Measurements from ENCODE around the gene THAP11. TPM values are rescaled to one million over a fixed set of nuclear protein-coding genes. Genes with fewer than 3 reads are reported as not detected.
"Not testable (repeated sequence)": the region's sequence is repeated elsewhere in the genome, so short reads cannot be mapped to it uniquely, and the experiment has no call there.

THAP11 gene
- total RNA-seq, 1 donor from 2014 or later: 32.3 TPM

DNA sequence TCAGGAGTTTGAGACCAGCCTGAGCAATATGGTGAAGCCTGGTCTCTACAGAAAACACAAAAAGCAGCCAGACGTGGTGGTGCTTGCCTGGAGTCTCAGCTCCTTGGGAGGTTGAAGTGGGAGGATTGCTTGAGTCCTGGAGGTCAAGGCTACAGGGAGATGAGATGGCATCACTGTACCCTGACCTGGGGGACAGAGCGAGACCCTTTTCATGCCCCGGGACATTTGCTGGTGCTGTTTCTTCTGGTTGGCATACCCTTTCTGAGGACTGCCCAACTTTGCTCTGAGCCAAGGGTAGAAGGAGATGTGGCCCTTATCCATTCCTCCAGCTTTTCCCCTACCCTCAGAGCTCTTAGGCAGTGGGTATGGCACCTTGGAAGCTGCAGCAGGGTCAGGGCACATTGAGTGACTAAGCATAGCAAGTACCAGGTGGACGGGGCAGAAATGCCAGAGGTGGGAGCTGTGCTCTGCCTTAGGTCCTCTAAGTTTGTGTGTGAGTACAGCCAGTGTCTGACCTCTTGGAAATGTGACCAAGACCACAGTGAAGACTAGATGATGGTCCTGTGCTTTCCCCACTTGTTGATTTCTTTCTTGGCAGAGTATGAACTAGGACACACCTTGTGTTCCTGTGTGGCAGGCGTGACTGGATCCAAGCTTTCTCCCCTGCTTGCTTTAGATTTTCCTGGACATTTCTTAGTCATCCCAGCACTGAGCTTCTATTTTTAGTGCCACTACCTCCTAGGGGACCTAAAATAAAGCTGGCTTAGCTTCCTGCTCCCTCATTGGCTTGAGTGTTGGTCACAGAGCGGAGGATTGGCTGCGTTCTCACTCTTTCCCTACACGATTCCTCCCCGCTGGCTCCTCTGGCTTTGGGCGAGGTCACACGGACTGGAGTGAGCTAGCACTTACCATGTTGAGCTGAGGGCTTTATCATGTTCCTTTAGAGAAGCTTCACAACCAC, 20.8 kb downstream of the THAP11 start:
- peak; percentile 57 for DNase-seq (ENCODE audit: low spot score)

DNA sequence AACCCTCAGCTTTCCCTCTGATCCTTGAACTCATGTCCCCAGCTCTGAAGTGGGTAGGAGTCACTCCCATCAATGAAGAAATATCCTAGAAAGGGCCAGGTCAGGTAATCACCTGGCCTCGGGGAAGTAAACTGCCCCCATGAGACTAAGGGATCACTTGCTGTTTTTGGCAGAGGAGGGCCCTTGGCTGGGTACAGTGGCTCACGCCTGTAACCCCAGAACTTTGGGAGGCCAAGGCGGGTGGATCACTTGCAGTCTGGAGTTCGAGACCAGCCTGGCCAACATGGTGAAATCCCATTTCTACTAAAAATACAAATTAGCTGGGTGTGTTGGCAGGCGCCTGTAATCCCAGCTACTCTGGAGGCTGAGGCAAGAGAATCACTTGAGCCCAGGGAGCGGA, 21.9 kb downstream of the THAP11 start:
- not testable (repeated sequence) for DNase-seq (ENCODE audit: low spot score)

DNA sequence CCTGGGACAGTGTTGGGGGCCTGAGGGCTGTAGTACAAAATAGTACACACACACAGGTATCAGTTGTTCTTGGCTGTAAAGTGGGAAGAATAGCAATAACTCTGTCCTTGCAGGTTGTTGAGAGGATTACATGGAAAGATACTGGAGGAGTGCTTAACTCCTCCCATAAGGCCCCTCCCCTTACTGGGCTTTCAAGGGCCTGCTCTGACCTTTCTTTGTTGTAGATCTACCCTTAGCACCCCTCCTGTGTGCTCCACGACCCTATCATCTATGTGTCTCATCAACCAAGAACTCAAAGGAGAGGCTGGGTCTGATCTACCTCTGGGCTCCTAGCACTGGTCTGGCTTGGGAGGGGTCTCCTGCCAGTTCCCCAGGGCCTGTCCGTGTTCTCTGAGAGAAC, 22.5 kb downstream of the THAP11 start:
- no peak for DNase-seq (ENCODE audit: low spot score)

DNA sequence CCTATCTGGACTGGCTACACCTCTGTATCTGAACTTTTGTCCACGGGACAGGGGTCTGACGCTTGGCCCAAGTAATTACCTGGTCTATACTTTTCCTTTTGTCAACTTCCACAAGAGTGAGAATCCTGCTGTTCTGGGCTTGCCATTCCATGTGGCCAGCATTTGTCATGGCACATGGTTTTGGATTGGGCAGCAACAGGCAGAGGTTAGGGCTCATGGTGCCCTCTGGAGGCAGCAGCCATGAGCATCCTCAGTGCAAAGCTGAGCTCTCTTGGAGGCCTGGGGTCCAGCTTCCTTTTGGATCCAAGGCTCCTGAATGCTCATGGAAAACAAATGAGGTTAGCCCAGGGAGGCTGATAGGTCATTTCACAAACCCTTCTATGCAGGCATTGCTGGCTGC, 23.2 kb downstream of the THAP11 start:
- no peak for DNase-seq (ENCODE audit: low spot score)

DNA sequence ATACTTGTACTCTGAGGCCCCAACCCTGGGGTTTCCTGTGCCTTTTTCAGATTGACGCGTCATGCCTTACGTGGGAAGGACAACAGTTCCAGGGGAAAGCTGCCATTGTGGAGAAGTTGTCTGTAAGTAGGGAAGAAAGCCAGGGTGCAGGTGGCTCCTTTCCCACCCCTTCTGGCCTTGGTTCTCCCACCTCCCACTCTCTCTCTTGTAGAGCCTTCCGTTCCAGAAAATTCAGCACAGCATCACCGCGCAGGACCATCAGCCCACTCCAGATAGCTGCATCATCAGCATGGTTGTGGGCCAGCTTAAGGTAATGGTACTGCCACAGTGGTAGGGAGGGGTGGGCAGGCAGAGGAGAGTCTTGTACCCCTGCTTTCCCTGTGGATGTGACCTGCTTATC, 26.2 kb downstream of the THAP11 start:
- no peak for DNase-seq (ENCODE audit: low spot score)

DNA sequence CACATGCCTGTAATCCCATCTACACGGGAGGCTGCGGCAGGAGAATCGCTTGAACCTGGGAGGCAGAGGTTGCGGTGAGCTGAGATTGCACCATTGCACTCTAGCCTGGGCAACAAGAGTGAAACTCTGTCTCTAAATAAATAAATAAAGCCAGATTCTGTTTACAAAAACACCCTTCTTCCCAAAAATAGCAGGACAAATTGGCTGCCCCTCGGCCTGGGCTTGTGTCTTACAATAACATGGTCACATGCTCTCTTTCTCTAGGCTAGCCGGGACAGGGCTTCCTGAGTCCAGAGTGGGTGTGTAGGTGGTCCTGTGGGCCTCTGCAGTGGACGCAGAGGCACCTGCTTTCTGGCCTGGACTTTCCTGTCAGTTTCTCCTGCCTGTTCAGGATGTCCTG, 27.5 kb downstream of the THAP11 start:
- no peak for DNase-seq (ENCODE audit: low spot score)

DNA sequence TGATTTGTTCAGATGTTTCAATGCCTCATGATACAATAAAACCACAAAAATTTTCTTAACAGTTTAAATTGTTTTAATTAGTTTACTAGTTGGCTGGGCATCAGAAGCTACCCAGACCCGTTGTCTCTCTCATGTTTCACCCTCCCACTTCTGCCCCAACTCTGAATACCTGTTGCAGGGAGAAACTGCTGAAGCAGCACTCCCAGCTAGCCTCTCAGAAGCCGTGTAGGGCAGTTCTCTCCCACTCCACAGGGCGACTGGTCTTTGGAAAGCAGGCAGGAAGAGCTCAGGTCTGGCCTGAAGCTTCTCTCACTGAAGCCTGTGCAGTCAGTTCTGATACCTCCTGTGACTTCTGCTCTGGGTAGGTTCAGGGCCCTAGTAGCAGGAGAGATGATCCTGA, 29.1 kb downstream of the THAP11 start:
- DNase-seq (ENCODE audit: low spot score): no peak

DNA sequence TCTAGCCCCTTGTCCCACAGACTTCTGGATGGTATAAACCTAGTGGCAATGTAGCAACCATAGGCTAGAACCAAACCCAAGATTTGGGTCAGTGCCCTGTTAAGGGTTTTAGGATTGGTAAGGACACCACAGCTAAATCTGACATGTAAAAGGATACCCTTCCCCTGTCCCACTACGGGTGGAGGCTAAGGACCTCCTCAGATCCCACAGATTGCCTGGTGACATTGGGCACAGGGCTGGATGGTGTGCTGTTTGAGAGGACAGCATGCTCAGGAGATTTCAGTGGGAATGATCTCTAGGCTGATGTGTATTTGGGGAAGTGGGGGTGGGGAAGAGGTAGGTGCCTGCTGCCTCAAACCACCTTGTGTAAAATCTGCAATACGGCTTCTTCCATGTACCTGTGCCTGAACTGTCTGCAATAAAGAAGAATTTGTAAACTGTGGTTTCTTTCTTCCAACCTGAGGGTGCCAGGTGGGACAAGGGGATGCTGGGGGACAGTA, 30.1 kb downstream of the THAP11 start:
- DNase-seq (ENCODE audit: low spot score): no peak

DNA sequence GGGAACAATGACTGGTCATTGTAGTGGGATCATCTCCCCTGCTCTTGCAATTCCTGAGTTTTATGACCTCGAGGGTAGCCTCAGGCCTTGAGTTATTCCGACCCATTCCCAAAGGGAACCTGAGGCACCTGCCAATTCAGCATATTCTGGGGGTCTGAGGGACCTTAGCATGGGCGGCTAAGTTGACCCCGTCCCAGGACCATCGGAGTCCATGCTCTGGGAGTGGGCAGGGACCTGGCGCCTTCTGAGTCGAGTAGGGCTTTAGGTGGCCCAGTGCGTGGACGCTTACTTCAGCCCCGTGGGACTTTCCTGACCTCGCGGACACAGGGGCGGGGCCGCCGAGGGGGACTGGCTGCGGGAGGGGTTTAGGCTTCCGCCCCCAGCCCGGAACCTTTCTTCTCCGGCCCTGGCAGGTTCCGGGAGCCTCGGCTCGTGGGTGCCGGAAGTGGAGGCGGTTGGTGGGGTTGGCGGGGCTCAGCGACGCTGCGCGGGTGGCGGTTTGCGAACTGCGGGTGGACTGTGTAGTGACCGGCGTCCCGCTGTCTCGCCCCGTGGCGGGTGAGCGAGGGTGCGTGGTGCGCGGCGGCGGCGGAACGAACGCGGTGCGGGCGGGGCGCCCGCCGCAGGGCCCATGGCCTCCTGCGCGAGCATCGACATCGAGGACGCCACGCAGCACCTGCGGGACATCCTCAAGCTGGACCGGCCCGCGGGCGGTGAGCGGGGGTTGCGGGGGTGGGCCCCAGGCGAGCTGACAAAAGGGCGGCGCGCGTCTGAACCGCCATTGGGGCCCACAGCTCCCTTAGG, 30.7 kb downstream of the THAP11 start, which contains the start of gene EDC4:
EDC4 (plus strand) TSS at position 422 of the 804 bp plus-strand sequence; CDS start at position 632, 210 bp downstream.
- peak; percentile 75 for DNase-seq (ENCODE audit: low spot score)

DNA sequence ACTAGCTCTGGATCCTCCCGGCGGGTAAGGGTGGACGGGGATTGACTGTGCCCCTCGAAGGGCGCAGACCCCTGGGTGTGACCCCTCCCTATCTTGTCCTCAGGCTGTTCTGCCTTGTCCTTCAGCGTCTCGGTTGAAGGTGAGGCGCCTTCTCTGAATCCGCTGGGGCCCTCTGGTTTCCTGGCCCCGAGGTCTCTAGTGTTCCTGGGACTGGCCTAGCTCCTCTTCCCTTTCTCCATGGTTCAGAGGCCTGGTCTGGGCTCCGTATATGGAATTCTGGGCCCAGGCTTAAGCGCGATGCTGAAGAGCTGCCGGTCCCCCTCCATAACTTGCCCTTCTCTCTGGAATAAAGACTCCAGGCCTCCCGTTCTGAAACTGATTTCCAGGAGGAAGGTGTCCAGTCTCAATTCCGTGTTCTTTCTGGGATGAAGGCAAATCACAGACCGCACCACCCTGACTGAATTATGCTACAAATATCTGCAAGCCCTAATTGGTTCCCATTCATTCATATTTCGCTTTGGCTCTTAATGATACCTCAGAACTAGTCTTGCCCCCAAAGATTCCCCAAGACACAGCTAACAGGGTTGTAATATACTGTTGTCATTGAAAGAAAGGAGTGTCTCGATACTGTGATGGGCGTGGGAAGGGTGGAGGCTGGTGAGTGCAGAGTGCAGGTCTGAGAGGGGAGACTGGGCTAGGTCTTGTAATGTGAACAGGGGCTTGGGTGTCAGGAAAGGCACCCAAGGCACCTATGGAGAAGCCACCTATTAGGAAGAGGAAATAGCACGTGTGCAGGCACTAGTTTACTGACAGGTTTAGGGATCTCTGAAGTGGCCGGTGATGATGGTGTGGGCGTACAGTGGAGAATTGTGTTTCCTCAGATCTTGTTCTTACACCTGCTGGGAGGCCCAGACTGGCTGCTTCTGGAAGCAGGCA, 31.6 kb downstream of the THAP11 start:
- no peak for DNase-seq (ENCODE audit: low spot score)

DNA sequence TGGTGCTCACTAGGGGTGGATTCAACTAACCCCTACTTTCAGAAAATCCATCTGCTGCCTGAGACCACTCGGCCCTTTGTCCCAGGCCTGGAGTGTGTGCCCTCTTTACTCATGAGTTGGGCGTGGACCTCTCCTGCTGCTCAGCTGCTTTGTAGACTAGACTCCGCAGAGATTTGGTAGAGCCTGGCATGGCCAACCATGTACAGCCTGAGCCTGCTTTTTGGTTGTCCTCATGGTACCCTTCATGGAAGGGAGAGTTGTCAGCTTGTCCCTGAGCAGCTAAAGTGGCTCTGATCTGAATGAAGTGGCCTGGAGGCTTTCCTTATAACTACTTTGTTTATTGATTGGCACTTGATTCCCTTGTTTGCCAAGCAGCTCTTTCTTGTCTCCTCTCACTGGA, 32.3 kb downstream of the THAP11 start:
- no peak for DNase-seq (ENCODE audit: low spot score)

DNA sequence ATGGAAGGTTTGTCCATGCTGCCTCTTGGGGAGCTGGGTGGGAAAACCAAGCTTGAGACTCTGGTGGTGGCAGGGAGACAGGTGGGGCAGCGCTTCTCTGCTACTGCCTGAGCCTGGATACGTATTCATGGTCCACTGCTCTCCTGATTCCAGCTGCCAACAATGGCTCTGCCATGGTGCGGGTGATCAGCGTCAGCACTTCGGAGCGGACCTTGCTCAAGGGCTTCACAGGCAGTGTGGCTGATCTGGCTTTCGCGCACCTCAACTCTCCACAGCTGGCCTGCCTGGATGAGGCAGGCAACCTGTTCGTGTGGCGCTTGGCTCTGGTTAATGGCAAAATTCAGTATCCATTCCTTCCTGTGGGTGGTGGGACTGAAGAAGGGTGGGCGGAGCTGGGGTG, 34.9 kb downstream of the THAP11 start:
- no peak for DNase-seq (ENCODE audit: low spot score)

DNA sequence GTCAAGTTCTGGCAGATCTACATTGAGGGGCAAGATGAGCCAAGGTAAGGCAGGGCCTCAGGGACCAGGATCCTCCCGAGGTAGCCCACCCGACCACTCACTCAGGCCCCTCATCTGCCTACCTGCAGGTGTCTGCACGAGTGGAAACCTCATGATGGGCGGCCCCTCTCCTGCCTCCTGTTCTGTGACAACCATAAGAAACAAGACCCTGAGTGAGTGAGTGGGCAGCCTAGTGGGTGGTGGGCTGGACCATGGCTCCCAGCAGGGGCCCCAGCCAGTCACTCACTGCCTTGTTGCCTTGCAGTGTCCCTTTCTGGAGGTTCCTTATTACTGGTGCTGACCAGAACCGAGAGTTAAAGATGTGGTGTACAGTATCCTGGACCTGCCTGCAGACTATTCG, 36.1 kb downstream of the THAP11 start:
- no peak for DNase-seq (ENCODE audit: low spot score)

DNA sequence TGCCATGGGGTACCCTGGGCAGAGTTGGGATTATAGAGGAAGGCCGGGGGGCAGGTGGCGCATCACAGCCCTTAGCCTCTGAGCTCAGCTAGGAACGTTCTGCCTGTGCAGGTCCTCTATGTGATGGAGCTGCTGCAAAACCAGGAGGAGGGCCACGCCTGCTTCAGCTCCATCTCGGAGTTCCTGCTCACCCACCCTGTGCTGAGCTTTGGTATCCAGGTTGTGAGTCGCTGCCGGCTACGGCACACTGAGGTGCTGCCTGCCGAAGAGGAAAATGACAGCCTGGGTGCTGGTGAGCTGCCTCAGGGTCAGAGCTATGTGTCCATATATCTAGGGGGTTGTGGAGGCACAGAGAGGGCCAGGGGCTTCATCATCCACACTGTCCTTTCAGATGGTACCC, 36.7 kb downstream of the THAP11 start:
- no peak for DNase-seq (ENCODE audit: low spot score)

DNA sequence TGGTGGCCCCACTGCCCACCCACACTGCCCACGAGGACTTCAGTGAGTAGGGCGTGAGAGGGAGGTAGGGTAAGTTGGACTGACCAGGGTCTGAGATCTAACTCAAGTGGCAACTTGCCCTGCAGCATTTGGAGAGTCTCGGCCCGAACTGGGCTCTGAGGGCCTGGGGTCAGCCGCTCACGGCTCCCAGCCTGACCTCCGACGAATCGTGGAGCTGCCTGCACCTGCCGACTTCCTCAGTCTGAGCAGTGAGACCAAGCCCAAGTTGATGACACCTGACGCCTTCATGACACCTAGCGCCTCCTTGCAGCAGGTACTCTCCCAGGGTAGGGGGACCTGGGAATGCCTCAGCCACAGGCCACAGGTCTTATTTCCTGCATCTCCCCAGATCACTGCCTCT, 37.3 kb downstream of the THAP11 start:
- no peak for DNase-seq (ENCODE audit: low spot score)

DNA sequence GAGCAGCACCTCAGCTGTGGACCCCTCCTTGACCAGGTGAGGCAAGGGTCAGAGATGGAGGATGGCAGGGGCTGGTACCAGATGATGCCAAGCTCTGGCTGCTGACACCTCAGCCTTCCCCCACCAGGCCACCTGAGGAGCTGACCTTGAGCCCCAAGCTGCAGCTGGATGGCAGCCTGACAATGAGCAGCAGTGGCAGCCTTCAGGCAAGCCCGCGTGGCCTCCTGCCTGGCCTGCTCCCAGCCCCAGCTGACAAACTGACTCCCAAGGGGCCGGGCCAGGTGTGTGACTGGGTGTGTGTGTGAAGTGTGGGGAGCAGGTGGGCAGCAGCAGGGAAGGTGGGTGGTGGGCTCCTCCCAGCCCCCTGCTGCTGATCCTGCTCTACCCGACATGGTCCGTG, 37.8 kb downstream of the THAP11 start:
- DNase-seq (ENCODE audit: low spot score): no peak

DNA sequence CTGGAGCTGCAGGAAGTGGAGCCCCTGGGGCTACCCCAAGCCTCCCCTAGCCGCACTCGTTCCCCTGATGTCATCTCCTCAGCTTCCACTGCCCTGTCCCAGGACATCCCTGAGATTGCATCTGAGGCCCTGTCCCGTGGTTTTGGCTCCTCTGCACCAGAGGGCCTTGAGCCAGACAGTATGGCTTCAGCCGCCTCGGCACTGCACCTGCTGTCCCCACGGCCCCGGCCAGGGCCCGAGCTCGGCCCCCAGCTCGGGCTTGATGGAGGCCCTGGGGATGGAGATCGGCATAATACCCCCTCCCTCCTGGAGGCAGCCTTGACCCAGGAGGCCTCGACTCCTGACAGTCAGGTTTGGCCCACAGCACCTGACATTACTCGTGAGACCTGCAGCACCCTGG, 38.5 kb downstream of the THAP11 start:
- DNase-seq (ENCODE audit: low spot score): no peak

DNA sequence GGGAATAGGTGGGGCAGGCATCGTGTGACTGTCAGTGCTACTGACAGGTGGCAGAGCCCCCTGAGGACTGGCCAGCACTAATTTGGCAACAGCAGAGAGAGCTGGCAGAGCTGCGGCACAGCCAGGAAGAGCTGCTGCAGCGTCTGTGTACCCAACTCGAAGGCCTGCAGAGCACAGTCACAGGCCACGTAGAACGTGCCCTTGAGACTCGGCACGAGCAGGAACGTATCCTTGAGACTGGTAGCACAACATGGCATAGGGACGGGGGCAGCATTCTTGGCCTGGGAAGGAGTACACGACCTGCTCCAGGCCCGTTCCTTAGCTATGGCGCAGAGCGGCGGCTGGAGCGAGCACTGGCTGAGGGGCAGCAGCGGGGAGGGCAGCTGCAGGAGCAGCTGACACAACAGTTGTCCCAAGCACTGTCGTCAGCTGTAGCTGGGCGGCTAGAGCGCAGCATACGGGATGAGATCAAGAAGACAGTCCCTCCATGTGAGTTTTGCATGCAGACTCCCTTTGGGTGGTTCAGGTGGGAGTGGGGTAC, 39.6 kb downstream of the THAP11 start:
- no peak for DNase-seq (ENCODE audit: low spot score)

DNA sequence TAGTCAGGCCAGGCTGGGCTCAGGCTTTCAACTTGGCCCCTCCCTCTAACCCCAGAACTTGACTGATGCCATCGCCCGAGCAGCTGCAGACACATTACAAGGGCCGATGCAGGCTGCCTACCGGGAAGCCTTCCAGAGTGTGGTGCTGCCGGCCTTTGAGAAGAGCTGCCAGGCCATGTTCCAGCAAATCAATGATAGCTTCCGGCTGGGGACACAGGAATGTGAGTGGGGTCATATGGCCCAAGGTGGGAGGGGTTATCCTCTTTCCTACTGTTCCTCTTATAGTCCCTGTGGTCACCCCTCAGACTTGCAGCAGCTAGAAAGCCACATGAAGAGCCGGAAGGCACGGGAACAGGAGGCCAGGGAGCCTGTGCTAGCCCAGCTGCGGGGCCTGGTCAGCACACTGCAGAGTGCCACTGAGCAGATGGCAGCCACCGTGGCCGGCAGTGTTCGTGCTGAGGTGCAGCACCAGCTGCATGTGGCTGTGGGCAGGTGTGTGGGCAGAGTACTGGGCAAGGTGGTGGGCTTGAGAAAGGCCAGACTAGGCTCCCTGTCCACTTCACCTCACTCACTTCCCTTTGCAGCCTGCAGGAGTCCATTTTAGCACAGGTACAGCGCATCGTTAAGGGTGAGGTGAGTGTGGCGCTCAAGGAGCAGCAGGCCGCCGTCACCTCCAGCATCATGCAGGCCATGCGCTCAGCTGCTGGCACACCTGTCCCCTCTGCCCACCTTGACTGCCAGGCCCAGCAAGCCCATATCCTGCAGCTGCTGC, 40.4 kb downstream of the THAP11 start:
- DNase-seq (ENCODE audit: low spot score): no peak
